Ectodermal cell (in vitro differentiated cells): ENCODE data around the gene ARMC10. TPM values are rescaled to one million over a fixed set of nuclear protein-coding genes. Genes with fewer than 3 reads are reported as not detected.
"Not testable (repeated sequence)": the region's sequence is repeated elsewhere in the genome, so short reads cannot be mapped to it uniquely, and the experiment has no call there.

Experiments
- H3K27ac ChIP-seq: 2 replicates; pipeline ENCODE4 v1.7.0; 2013; ENCODE audit warnings: mild to moderate bottlenecking, low read depth, low read length; ENCODE audit not compliant: insufficient read depth, poor library complexity, severe bottlenecking
- H3K27me3 ChIP-seq: 2 replicates; pipeline ENCODE4 v1.7.0; 2013; ENCODE audit warnings: mild to moderate bottlenecking, low read length; ENCODE audit not compliant: insufficient read depth, control insufficient read depth, poor library complexity, severe bottlenecking
- H3K36me3 ChIP-seq: one replicate; pipeline ENCODE4 v1.7.0; 2013; ENCODE audit warnings: low read length; ENCODE audit not compliant: control insufficient read depth, insufficient read depth
- H3K4me1 ChIP-seq: one replicate; pipeline ENCODE4 v1.7.0; 2013; ENCODE audit warnings: low read length; ENCODE audit not compliant: control insufficient read depth, insufficient read depth
- H3K4me3 ChIP-seq: 2 replicates; pipeline ENCODE4 v1.7.0; 2013; ENCODE audit warnings: low read depth, low read length, control low read depth; ENCODE audit not compliant: insufficient read depth
- H3K9me3 ChIP-seq: 2 replicates; pipeline ENCODE4 v1.7.0; 2013; ENCODE audit warnings: mild to moderate bottlenecking, low read length, moderate library complexity; ENCODE audit not compliant: control insufficient read depth
- WGBS, 2 experiments: methylation state at CpG; one replicate each; pipeline ENCODE4 v1.1.7; 2013; ENCODE audit warnings: missing lambda C conversion rate in 2 of 2; 5-methylcytosine and 5-hydroxymethylcytosine counted together
- polyA plus RNA-seq, 4 experiments: library from polyadenylated mRNA; stranded (reverse); fragments of 50-300 nt; gene quantifications; one replicate each; pipeline ENCODE4 v1.2.3, GENCODE V29; 2013

Gene ARMC10
- polyA plus RNA-seq (2013, experiment 1 of 4), result 58.7 TPM
- polyA plus RNA-seq (2013, experiment 2 of 4), result 49.1 TPM
- polyA plus RNA-seq (2013, experiment 3 of 4), result 49.4 TPM
- 54.1 TPM for polyA plus RNA-seq (2013, experiment 4 of 4)

DNA sequence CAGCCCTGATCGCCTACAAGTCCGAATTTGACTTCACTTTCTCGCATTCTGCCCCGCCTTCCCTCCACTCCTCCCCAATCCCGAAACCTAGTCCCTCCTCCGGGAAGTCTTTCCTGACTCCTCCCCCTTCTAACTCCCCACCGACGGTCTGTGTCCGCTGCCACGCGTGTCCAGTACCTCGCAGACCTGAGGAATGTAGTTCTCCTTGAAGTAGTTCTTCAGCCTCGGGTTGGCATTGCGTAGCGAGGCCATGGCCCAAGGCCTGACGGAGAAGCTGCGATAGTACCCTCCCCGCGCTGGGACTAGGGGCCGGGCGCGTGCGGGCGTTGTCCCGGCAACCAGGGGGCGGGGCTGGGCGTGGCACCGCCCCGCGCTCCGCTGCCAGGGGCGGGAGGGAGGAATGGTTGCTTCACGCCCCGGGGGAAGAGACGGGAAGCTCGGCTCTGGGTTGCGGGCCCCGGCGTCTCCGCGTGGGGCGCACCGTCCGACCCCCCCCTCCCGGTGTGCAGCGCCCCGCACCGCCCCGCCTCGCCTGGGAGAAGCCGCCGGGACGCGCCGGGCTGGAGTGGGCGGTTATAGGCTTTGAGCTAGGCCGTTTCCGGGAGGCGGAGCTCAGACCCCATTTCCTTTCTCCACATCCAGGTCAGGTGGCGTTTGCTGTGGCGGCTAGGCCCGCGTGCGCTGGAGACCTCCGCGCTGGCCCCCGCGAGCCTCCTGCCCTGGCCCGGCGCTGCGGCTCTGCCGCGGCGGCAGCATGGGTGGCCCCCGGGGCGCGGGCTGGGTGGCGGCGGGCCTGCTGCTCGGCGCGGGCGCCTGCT, at the start of gene ARMC10, which contains the start of gene FBXL13:
TSS of gene ARMC10 (plus strand) at position 622 of the 818 bp plus-strand sequence. CDS start at position 755, 133 bp downstream.
TSS of gene FBXL13 (minus strand) at position 278 of the 818 bp plus-strand sequence.
- peak within 1 kb of the TSS; percentile 78 for H3K27ac ChIP-seq
- 1 to 3% methylated on average over 83 of the region's 83 CpGs for WGBS, 2 experiments
- no peaks in the 10 kb centered on the region for H3K9me3 ChIP-seq
- no peaks in the 10 kb centered on the region for H3K4me1 ChIP-seq
- no peaks in the 10 kb centered on the region for H3K27me3 ChIP-seq
- H3K4me3 ChIP-seq, result peak within 1 kb of the TSS; percentile 82
- no peaks in the 10 kb centered on the region for H3K36me3 ChIP-seq

DNA sequence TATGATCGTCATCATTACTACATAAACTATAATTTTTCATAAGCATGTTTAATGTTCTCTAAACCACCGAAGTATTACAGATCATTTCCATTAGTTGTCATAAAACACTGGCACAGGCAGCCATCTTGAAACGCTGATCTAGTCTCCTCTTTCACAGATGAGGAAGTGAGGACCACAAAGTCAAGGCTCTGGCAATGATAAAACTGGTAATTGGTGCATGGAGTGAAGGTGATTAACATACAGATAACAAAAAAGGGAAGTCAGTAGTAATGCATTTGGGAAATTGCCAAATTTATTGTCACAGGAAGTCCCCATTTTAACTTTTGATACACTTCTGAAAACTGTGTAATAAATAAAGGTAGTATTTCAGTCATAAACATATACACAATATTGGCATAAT, 49.6 kb upstream of the ARMC10 start:
- H3K4me1 ChIP-seq, result no peaks in the 10 kb centered on the region
- H3K36me3 ChIP-seq, result no peaks in the 10 kb centered on the region
- WGBS, 2 experiments, result 95 to 100% methylated on average over 3 of the region's 3 CpGs
- no peaks in the 10 kb centered on the region for H3K9me3 ChIP-seq
- H3K27me3 ChIP-seq, result no peaks in the 10 kb centered on the region
- no peak overlapping the region for H3K4me3 ChIP-seq
- H3K27ac ChIP-seq, result no peak overlapping the region

DNA sequence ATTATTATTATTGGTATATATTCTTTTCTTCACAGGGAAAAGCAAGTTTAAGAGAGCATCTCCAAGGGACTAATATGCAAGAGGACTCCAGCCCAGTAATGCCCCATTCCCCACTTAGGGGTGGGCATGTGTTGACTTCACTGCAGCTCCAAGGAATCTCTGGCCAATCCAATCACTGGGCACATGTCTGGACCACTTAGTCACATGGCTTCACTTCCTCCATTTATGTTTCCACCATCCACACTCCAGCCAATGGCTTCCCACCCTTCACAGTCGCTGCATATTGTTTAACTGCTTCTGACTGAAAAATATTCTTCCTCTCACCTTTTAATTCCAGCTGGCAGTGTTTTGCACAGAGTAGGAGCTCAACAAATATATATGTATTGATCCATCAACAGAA, 43.9 kb upstream of the ARMC10 start:
- Histone ChIP-seq H3K27ac (no peak overlapping the region), H3K9me3 (no peaks in the 10 kb centered on the region), H3K36me3 (no peaks in the 10 kb centered on the region), H3K27me3 (no peaks in the 10 kb centered on the region), H3K4me3 (no peak overlapping the region), H3K4me1 (no peaks in the 10 kb centered on the region)
- WGBS, 2 experiments, result 91 to 94% methylated on average over 1 of the region's 1 CpG

DNA sequence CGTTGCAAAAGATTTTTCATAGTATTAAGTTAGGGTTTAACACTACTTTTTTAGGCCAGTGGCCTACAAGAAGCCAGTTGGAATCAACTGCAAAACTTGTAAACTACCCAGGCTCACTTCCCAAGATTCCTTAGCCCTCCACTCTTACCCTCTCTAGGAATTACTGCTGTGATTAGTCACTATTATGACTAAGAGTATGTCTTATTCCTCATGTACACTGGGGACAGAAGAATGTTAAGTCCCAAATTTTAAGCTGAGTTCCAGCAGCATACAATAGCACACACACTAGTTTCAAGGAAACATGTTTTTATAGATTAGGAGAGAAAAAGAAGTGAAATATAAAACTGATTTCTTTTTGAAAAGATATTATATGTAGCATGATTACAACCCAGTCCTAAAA, 43.2 kb upstream of the ARMC10 start:
- Histone ChIP-seq H3K27ac (no peak overlapping the region), H3K36me3 (no peaks in the 10 kb centered on the region), H3K4me3 (no peak overlapping the region), H3K4me1 (no peaks in the 10 kb centered on the region), H3K9me3 (no peaks in the 10 kb centered on the region), H3K27me3 (no peaks in the 10 kb centered on the region)
- 94 to 100% methylated on average over 1 of the region's 1 CpG for WGBS, 2 experiments

DNA sequence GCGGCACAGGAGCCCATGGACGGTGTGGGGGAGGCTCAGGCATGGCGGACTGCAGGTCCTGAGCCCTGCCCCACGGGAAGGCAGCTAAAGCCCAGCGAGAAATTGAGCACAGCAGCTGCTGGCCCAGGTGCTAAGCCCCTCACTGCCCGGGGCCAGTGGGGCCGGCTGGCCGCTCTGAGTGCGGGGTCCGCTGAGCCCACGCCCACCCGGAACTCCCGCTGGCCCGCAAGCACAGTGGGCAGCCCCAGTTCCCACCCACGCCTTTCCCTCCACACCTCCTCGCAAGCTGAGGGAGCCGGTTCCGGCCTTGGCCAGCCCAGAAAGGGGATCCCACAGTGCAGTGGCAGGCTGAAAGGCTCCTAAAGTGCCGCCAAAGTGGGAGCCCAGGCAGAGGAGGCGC, 40.6 kb upstream of the ARMC10 start:
- not testable (repeated sequence) for H3K27ac ChIP-seq, H3K9me3 ChIP-seq, H3K27me3 ChIP-seq, H3K4me1 ChIP-seq, H3K4me3 ChIP-seq, H3K36me3 ChIP-seq
- 95% methylated on average over 20 of the region's 20 CpGs for WGBS, 2 experiments

DNA sequence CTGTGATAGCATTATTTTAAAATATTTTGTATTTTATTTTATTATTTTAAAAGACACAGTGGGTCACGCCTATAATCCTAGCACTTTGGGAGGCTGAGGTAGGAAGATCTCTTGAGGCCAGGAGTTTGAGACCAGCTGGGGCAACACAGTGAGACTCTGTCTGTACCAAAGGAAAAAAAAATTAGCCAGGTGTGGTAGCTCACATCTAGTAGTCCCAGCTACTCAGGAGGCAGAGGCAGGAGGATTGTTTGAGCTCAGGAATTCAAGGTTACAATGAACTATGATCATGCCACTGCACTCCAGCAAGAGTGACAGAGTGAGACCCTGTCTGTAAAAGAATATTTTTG, 37.5 kb upstream of the ARMC10 start:
- Histone ChIP-seq H3K27ac (no peak overlapping the region), H3K4me3 (no peak overlapping the region), H3K4me1 (no peaks in the 10 kb centered on the region), H3K36me3 (no peaks in the 10 kb centered on the region), H3K27me3 (no peaks in the 10 kb centered on the region), H3K9me3 (no peaks in the 10 kb centered on the region)
- 90 to 96% methylated on average over 1 of the region's 1 CpG for WGBS, 2 experiments

DNA sequence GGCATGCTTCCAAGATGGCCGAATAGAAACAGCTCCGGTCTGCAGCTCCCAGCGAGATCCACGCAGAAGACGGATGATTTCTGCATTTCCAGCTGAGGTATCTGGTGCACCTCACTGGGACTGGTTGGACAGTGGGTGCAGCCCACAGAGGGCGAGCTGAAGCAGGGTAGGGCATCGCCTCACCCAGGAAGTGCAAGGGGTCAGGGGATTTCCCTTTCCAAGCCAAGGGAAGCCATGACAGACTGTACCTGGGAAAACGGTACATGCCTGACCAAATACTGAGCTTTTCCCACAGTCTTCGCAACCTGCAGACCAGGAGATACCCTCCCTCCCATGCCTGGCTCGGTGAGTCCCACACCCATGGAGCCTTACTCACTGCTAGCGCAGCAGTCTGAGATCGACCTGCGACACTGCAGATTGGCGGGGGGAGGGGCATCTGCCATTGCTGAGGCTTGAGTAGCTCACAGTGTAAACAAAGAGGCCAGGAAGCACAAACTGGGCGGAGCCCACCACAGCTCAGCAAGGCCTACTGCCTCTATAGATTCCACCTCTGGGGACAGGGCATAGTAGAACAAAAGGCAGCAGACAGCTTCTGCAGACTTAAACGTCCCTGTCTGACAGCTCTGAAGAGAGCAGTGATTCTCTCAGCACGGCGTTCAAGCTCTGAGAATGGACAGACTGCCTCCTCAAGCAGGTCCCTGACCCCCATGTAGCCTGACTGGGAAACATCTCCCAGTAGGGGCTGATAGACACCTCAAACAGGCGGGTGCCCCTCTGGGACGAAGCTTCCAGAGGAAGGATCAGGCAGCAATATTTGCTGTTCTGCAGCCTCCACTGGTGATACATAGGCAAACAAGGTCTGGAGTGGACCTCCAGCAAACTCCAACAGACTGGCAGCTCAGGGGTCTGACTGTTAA, 36.9 kb upstream of the ARMC10 start:
- H3K4me1 ChIP-seq, H3K4me3 ChIP-seq, H3K9me3 ChIP-seq, H3K27me3 ChIP-seq, H3K36me3 ChIP-seq, H3K27ac ChIP-seq: not testable (repeated sequence)
- WGBS, 2 experiments, result 71 to 75% methylated on average over 20 of the region's 20 CpGs

DNA sequence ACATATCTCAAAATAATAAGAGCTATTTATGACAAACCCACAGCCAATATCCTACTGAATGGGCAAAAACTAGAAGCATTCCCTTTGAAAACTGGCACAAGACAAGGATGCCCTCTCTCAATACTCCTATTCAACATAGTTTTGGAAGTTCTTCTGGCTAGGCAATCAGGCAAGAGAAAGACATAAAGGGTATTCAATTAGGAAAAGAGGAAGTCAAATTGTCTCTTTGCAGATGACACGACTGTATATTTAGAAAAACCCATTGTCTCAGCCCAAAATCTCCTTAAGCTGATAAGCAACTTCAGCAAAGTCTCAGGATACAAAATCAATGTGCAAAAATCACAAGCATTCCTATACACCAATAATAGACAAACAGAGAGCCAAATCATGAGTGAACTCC, 33.1 kb upstream of the ARMC10 start:
- not testable (repeated sequence) for H3K9me3 ChIP-seq, H3K4me3 ChIP-seq, H3K36me3 ChIP-seq, H3K27me3 ChIP-seq, H3K27ac ChIP-seq, H3K4me1 ChIP-seq
- 89 to 100% methylated on average over 1 of the region's 1 CpG for WGBS, 2 experiments

DNA sequence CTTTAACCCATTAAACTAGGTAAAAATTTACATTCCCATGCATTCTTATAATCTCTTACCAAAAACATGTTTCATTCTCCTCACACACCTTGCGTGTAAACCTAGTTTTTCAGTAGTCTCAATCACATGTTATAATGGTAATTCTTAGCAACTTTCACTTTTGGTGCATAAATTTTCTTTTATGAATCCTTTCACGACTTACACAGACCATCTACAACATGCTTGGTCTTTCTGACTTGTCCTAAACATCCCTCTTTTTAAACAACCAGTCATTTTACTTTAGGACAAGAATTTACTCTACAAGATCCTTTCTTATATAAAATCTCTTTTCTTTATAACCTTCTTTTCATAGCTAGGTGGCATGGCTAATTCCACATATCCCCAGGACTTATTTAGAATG, 26.1 kb upstream of the ARMC10 start:
- Histone ChIP-seq H3K9me3 (peaks cover 3% of the 10 kb centered on the region), H3K27ac (no peak overlapping the region), H3K27me3 (no peaks in the 10 kb centered on the region), H3K4me1 (no peaks in the 10 kb centered on the region), H3K4me3 (no peak overlapping the region), H3K36me3 (peaks cover 16% of the 10 kb centered on the region)
- WGBS, 2 experiments, result 83 to 89% methylated on average over 2 of the region's 2 CpGs

DNA sequence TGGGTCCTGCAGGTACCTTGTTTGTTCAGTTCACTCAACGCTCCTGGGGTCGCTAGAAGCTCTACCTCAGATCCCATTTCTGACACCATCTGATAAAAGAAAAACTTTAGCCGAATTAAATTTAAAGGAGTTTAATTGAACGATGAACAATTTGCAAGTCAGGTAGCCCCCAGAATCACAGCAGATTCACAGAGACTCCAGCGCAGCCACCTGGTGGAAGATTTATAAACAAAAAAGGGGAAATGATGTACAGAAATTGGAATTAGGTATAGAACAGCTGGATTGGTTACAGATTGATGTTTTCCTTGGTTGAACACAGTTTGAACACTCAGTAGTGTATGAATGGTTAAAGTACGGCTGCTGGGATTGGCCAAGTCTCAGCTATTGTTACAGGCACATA, 23.4 kb upstream of the ARMC10 start:
- Histone ChIP-seq H3K27me3 (no peaks in the 10 kb centered on the region), H3K9me3 (peaks cover 3% of the 10 kb centered on the region), H3K27ac (no peak overlapping the region), H3K4me3 (no peak overlapping the region), H3K36me3 (peaks cover 16% of the 10 kb centered on the region), H3K4me1 (no peaks in the 10 kb centered on the region)
- WGBS, 2 experiments, result 90 to 94% methylated on average over 6 of the region's 6 CpGs
